Left lung (tissue), 10 donors: ENCODE measurements around the gene RAB7A. TPM values are rescaled to one million over a fixed set of nuclear protein-coding genes. Genes with fewer than 3 reads are reported as not detected.
"Not testable (repeated sequence)": the region's sequence is repeated elsewhere in the genome, so short reads cannot be mapped to it uniquely, and the experiment has no call there.

Experiments
- ATAC-seq: fragments of 200-7000 bp; cut with Tn5 transposase; one replicate; pipeline ENCODE4 v1.9.1; 2020; ENCODE audit warnings: moderate library complexity
- DNase-seq, 4 donors: peaks; one replicate each; pipeline ENCODE4 v3.0.0-alpha.2; 2013 to 2020
- H3K27ac ChIP-seq, 2 donors: fragments of 200-600 bp; sonication (generic) in 1 of 2; one replicate each; pipeline versions ENCODE4 v1.5.0 to v1.8.0; 2020 to 2021
- H3K27me3 ChIP-seq, 2 donors: fragments of 200-600 bp; sonication (generic) in 1 of 2; one replicate each; pipeline versions ENCODE4 v1.5.0 to v1.8.0; 2020 to 2021
- H3K36me3 ChIP-seq, 2 donors: fragments of 200-600 bp; sonication (generic) in 1 of 2; one replicate each; pipeline versions ENCODE4 v1.5.0 to v1.8.0; 2020 to 2021
- H3K4me1 ChIP-seq, 2 donors: fragments of 200-600 bp; one replicate each; pipeline ENCODE4 v1.8.0; 2021
- H3K4me3 ChIP-seq, 2 donors: fragments of 200-600 bp; sonication (generic) in 1 of 2; one replicate each; pipeline versions ENCODE4 v1.5.0 to v1.8.0; 2020 to 2021; ENCODE audit warnings: mild to moderate bottlenecking in 1 of 2
- H3K9me3 ChIP-seq, 2 donors: fragments of 200-600 bp; sonication (generic) in 1 of 2; one replicate each; pipeline versions ENCODE4 v1.5.0 to v1.8.0; 2020 to 2021
- CTCF ChIP-seq, 2 donors: fragments of 200-600 bp; sonication (generic) in 1 of 2; IDR thresholded peaks; one replicate each; pipeline versions ENCODE4 v1.5.0 to v1.8.0; 2021; ENCODE audit warnings: antibody characterized with exemption in 2 of 2
- intact Hi-C, 2 donors: fragments of 100-400 bp; cut with DNase I; formaldehyde crosslinking; loops; one replicate each; pipeline versions ENCODE4 v1.11.2 to v1.14.2; 2022
- polyA plus RNA-seq, 6 donors: library from polyadenylated mRNA; unstranded; fragments of 120-200 nt; gene quantifications; one replicate each; pipeline ENCODE4 v1.2.1, GENCODE V29; 2013; ENCODE audit not compliant: insufficient read length in 6 of 6
- total RNA-seq, 2 donors: library from RNA; stranded (reverse); fragmentation: NEBNext Ultra II Directional; extraction: Animal tissue kit (Norgen Biotek cat#: 25700); gene quantifications; one replicate each; pipeline ENCODE4 v1.2.1, GENCODE V29; 2021
- donor health status: DM: no; HTN: yes; CAD: no.
- donor health status: DM: no; HTN: no; CAD: no.

The RAB7A gene
- total and polyA plus RNA-seq, 8 donors = 162 to 336 (median 195) TPM

- Histone ChIP-seq H3K27ac (no peak overlapping the region), H3K36me3 (no peaks in the 10 kb centered on the region), H3K4me3 (no peak overlapping the region), H3K4me1 (peaks cover 8 to 27% of the 10 kb centered on the region in 2 donors), H3K27me3 (no peaks in the 10 kb centered on the region), H3K9me3 (no peaks in the 10 kb centered on the region)
- DNase-seq = no peak
- intact Hi-C loops = no loop called here
- no peak for TF ChIP-seq CTCF (IDR thresholded peaks at IDR 0.05)
- no peak for ATAC-seq
These were observed 2.5 kb upstream of the RAB7A start for GRCh38 chr3:128723477-128723876.

- H3K4me3 ChIP-seq = peak overlapping the region in 1 of 2 donors; percentile 84
- H3K27ac ChIP-seq = peak overlapping the region; percentile 89 to 96
- no peak for TF ChIP-seq CTCF (IDR thresholded peaks at IDR 0.05)
- H3K27me3 ChIP-seq = no peaks in the 10 kb centered on the region
- H3K4me1 ChIP-seq = peaks cover 25 to 41% of the 10 kb centered on the region in 2 donors
- no peak for ATAC-seq
- no peaks in the 10 kb centered on the region for H3K36me3 ChIP-seq
- no peaks in the 10 kb centered on the region for H3K9me3 ChIP-seq
- no peak for DNase-seq
- intact Hi-C loops = no loop called here
These were observed 398 bp upstream of the RAB7A start for GRCh38 chr3:128725547-128726022.

- H3K4me1 ChIP-seq = peaks cover 34 to 56% of the 10 kb centered on the region in 2 donors
- no peak for TF ChIP-seq CTCF (IDR thresholded peaks at IDR 0.05)
These were observed 1.1 kb downstream of the RAB7A start for GRCh38 chr3:128727059-128727458.

DNA sequence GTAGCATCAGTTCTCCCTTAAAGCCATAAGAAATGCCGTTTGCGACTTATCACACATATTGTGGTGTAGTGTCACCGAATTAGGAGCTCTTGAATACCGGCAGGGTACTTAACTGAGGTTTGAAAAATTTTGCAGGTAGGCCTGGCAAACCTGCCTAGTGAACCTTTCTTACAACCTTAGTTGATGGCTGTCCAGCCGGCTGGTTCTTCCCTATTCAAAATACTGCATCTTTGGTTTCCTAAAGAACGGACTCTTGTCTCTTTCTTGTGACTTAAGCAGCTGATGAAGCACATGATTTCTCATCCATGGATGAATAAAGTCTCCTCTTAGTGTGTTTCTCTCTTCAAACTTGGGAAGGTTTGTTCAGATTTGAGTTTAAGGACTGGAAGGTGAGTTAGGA lies 1.5 kb downstream of the RAB7A start:
- no peaks in the 10 kb centered on the region for H3K27me3 ChIP-seq
- no peaks in the 10 kb centered on the region for H3K9me3 ChIP-seq
- no peaks in the 10 kb centered on the region for H3K36me3 ChIP-seq
- peak overlapping the region; percentile 89 to 96 for H3K27ac ChIP-seq
- peaks cover 34 to 60% of the 10 kb centered on the region in 2 donors for H3K4me1 ChIP-seq
- intact Hi-C loops = no loop called here
- no peak for TF ChIP-seq CTCF (IDR thresholded peaks at IDR 0.05)
- DNase-seq (no peak), ATAC-seq (no peak)
- H3K4me3 ChIP-seq = peak overlapping the region; percentile 84 to 95

More at GRCh38 chr3:128727059-128727458, 1.1 kb downstream of the RAB7A start:
- H3K27me3 ChIP-seq = no peaks in the 10 kb centered on the region
- peak overlapping the region; percentile 89 to 96 for H3K27ac ChIP-seq
- intact Hi-C loops = no loop called here
- H3K36me3 ChIP-seq = no peaks in the 10 kb centered on the region
- H3K9me3 ChIP-seq = no peaks in the 10 kb centered on the region
- H3K4me3 ChIP-seq = peak overlapping the region; percentile 84 to 95
- ATAC-seq (no peak), DNase-seq (no peak)

GRCh38 chr3:128727996-128728395 lies 2.0 kb downstream of the RAB7A start:
- intact Hi-C loops = no loop called here
- Histone ChIP-seq H3K9me3 (no peaks in the 10 kb centered on the region), H3K36me3 (no peaks in the 10 kb centered on the region), H3K27me3 (no peaks in the 10 kb centered on the region), H3K27ac (peak overlapping the region in 1 of 2 donors; percentile 3), H3K4me3 (peak overlapping the region in 1 of 2 donors; percentile 84), H3K4me1 (peaks cover 34 to 66% of the 10 kb centered on the region in 2 donors)
- DNase-seq (no peak), ATAC-seq (no peak)
- no peak for TF ChIP-seq CTCF (IDR thresholded peaks at IDR 0.05)

DNA sequence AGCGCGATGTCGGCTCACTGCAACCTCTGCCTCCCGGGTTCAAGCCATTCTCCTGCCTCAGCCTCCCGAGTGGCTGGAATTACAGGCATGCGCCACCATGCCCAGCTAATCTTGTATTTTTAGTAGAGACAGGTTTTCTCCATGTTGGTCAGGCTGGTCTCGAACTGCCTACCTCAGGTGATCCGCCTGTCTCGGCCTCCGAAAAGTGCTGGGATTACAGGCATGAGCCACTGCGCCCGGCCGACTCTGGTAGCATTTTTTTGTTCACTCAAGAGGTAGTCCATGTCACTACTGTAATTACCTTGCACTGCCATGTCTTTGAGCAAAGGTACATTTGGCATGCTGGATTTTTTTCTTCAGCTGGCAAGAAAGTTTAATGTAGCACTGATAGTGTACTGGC lies 2.5 kb downstream of the RAB7A start:
- H3K9me3 ChIP-seq, intact Hi-C loops: not testable (repeated sequence)

More for the DNA sequence above, 2.5 kb downstream of the RAB7A start:
- DNase-seq, ATAC-seq, H3K27ac ChIP-seq, H3K27me3 ChIP-seq, H3K36me3 ChIP-seq: not testable (repeated sequence)
- H3K4me1 ChIP-seq = peaks cover 34 to 71% of the 10 kb centered on the region in 2 donors
- H3K4me3 ChIP-seq = peak overlapping the region in 1 of 2 donors; percentile 84
